H4 (cell line): ENCODE data around the gene ANO9. TPM values are rescaled to one million over a fixed set of nuclear protein-coding genes. Genes with fewer than 3 reads are reported as not detected.

Source experiments
- DNase-seq: peaks from one replicate; pipeline ENCODE4 v3.0.0-alpha.2; 2015; ENCODE audit warnings: low spot score
- total RNA-seq: library from RNA; depleted of rRNA; stranded (reverse); fragments of >200 nt; shearing (Covaris generic); gene quantifications from 2 replicates; pipeline ENCODE4 v1.2.3, GENCODE V29; 2014

Gene ANO9
- total RNA-seq, 1 experiment from 2014 or later = not detected

- DNase-seq = no peak
These were observed 56.0 kb downstream of the ANO9 start for GRCh38 chr11:385594-386351.

- DNase-seq = no peak
These were observed 57.3 kb downstream of the ANO9 start for GRCh38 chr11:384511-384910.

GRCh38 chr11:383431-383830 lies 58.4 kb downstream of the ANO9 start:
- DNase-seq = no peak

GRCh38 chr11:382081-382629 lies 59.7 kb downstream of the ANO9 start:
- no peak for DNase-seq

- no peak for DNase-seq
These were observed 60.2 kb downstream of the ANO9 start for GRCh38 chr11:381501-382072.

- no peak for DNase-seq
These were observed 60.8 kb downstream of the ANO9 start for GRCh38 chr11:380996-381395.

- no peak for DNase-seq
These were observed 61.3 kb downstream of the ANO9 start for GRCh38 chr11:380491-380890.

GRCh38 chr11:380095-380480 lies 61.7 kb downstream of the ANO9 start:
- no peak for DNase-seq

GRCh38 chr11:379205-380094 lies 62.4 kb downstream of the ANO9 start:
- DNase-seq = no peak

- DNase-seq = no peak
These were observed 63.8 kb downstream of the ANO9 start for GRCh38 chr11:377883-378500.

GRCh38 chr11:377174-377865 lies 64.5 kb downstream of the ANO9 start:
- DNase-seq = no peak

- DNase-seq = no peak
These were observed 65.2 kb downstream of the ANO9 start for GRCh38 chr11:376531-377173.

GRCh38 chr11:375065-376025 lies 66.5 kb downstream of the ANO9 start:
- DNase-seq = no peak

- no peak for DNase-seq
These were observed 67.9 kb downstream of the ANO9 start for GRCh38 chr11:373716-374551.

GRCh38 chr11:372809-373715 lies 68.7 kb downstream of the ANO9 start:
- DNase-seq = no peak

- DNase-seq = no peak
These were observed 69.9 kb downstream of the ANO9 start for GRCh38 chr11:371716-372590.

GRCh38 chr11:371051-371450 lies 70.8 kb downstream of the ANO9 start:
- no peak for DNase-seq
